Breast epithelium (tissue), 4 donors: ENCODE data around the gene SLC37A1. TPM values are rescaled to one million over a fixed set of nuclear protein-coding genes. Genes with fewer than 3 reads are reported as not detected.

Experiments
- DNase-seq, 2 donors: peaks; one replicate each; pipeline ENCODE4 v3.0.0-alpha.2; 2019; ENCODE audit warnings: low spot score in 2 of 2
- H3K27ac ChIP-seq, 2 donors: fragments of 200-600 bp; sonication (generic) in 1 of 2; one replicate each; pipeline ENCODE4 v1.5.1; 2016 to 2019; ENCODE audit warnings: mild to moderate bottlenecking in 1 of 2
- H3K27me3 ChIP-seq, 2 donors: fragments of 200-600 bp; sonication (generic) in 1 of 2; one replicate each; pipeline versions ENCODE4 v1.5.1 to v1.6.0; 2017 to 2019; ENCODE audit warnings: control low read depth in 1 of 2, mild to moderate bottlenecking in 1 of 2
- H3K36me3 ChIP-seq: fragments of 200-600 bp; one replicate; pipeline ENCODE4 v1.5.1; 2019
- H3K4me1 ChIP-seq, 2 donors: fragments of 200-600 bp; sonication (generic); one replicate each; pipeline ENCODE4 v1.5.1; 2016 to 2019; ENCODE audit warnings: control low read depth in 1 of 2
- H3K4me3 ChIP-seq, 3 donors: fragments of 200-600 bp; sonication (generic); 1 replicate in 2 of 3; 2 replicates in 1 of 3; pipeline ENCODE4 v1.5.1; 2016 to 2019; ENCODE audit warnings: mild to moderate bottlenecking in 3 of 3, moderate library complexity in 2 of 3
- H3K9me3 ChIP-seq, 2 donors: fragments of 200-600 bp; sonication (generic) in 1 of 2; one replicate each; pipeline ENCODE4 v1.5.1; 2016 to 2019; ENCODE audit warnings: control low read depth in 1 of 2
- CTCF ChIP-seq, 3 donors: fragments of 450-650 bp; IDR thresholded peaks; one replicate each; pipeline ENCODE4 v1.5.1; 2016 to 2017; ENCODE audit warnings: antibody characterized with exemption in 3 of 3, mild to moderate bottlenecking in 3 of 3, moderate library complexity in 3 of 3
- POLR2A ChIP-seq: fragments of 450-650 bp; IDR thresholded peaks from one replicate; pipeline ENCODE4 v1.6.1; 2016; ENCODE audit warnings: antibody characterized with exemption, mild to moderate bottlenecking, moderate library complexity
- POLR2AphosphoS5 ChIP-seq, 3 donors: sonication (generic); formaldehyde crosslinking; IDR thresholded peaks; one replicate each; pipeline ENCODE4 v1.6.1; 2017; ENCODE audit warnings: antibody characterized with exemption in 3 of 3
- intact Hi-C: fragments of 100-400 bp; cut with DNase I; formaldehyde crosslinking; loops from one replicate; pipeline ENCODE4 v1.15.1; 2023; ENCODE audit warnings: low total_unique reads
- total RNA-seq, 3 donors: library from RNA; depleted of rRNA; stranded (reverse); fragments of >200 nt; gene quantifications; one replicate each; pipeline ENCODE4 v1.1.0, GENCODE V29; 2016

SLC37A1 gene
- total RNA-seq, 3 donors from 2014 or later, result 7.5 to 18.4 (median 18.4) TPM

- Histone ChIP-seq H3K27ac (no peak overlapping the region), H3K27me3 (no peaks in the 10 kb centered on the region), H3K9me3 (no peaks in the 10 kb centered on the region), H3K4me3 (no peak overlapping the region), H3K4me1 (no peaks in the 10 kb centered on the region), H3K36me3 (no peaks in the 10 kb centered on the region)
- DNase-seq, result peak in 1 of 2 donors; percentile 12
- intact Hi-C loops, result loop anchor here (10.0 kb wide), 1 partner anchor 227 kb away; no protein-coding TSS in a partner anchor
- TF ChIP-seq POLR2A (no peak), POLR2AphosphoS5 (IDR thresholded peaks at IDR 0.05) (no peak), CTCF (IDR thresholded peaks at IDR 0.05) (no peak)
Measured at GRCh38 chr21:42597487-42598158, 84.0 kb downstream of the SLC37A1 start.

- H3K27me3 ChIP-seq, result no peaks in the 10 kb centered on the region
- intact Hi-C loops, result loop anchor here (10.0 kb wide), 1 partner anchor 227 kb away; no protein-coding TSS in a partner anchor
- H3K9me3 ChIP-seq, result no peaks in the 10 kb centered on the region
- no peak overlapping the region for H3K27ac ChIP-seq
- H3K4me3 ChIP-seq, result no peak overlapping the region
- no peaks in the 10 kb centered on the region for H3K4me1 ChIP-seq
- no peak for TF ChIP-seq CTCF (IDR thresholded peaks at IDR 0.05)
- no peak for TF ChIP-seq POLR2AphosphoS5 (IDR thresholded peaks at IDR 0.05)
- TF ChIP-seq POLR2A, result no peak
- H3K36me3 ChIP-seq, result no peaks in the 10 kb centered on the region
- peak in 1 of 2 donors; percentile 38 for DNase-seq
Measured at GRCh38 chr21:42598159-42598735, 84.6 kb downstream of the SLC37A1 start.

GRCh38 chr21:42599486-42599885 is 85.8 kb downstream of the SLC37A1 start:
- intact Hi-C loops, result loop anchor here (10.0 kb wide), 1 partner anchor 225 kb away; no protein-coding TSS in a partner anchor
- H3K36me3 ChIP-seq, result no peaks in the 10 kb centered on the region
- no peak for TF ChIP-seq POLR2AphosphoS5 (IDR thresholded peaks at IDR 0.05)
- TF ChIP-seq POLR2A, result no peak
- TF ChIP-seq CTCF (IDR thresholded peaks at IDR 0.05), result no peak

GRCh38 chr21:42599962-42600361 is 86.3 kb downstream of the SLC37A1 start:
- no peak for DNase-seq

More at GRCh38 chr21:42599486-42599885, 85.8 kb downstream of the SLC37A1 start:
- Histone ChIP-seq H3K4me3 (no peak overlapping the region), H3K4me1 (no peaks in the 10 kb centered on the region), H3K27ac (no peak overlapping the region), H3K9me3 (no peaks in the 10 kb centered on the region), H3K27me3 (no peaks in the 10 kb centered on the region)
- peak in 1 of 2 donors; percentile 36 for DNase-seq

More at GRCh38 chr21:42599962-42600361, 86.3 kb downstream of the SLC37A1 start:
- H3K36me3 ChIP-seq, result no peaks in the 10 kb centered on the region
- TF ChIP-seq POLR2A (no peak), POLR2AphosphoS5 (IDR thresholded peaks at IDR 0.05) (no peak), CTCF (IDR thresholded peaks at IDR 0.05) (no peak)
- no peak overlapping the region for H3K4me3 ChIP-seq
- H3K9me3 ChIP-seq, result no peaks in the 10 kb centered on the region
- intact Hi-C loops, result loop anchor here (10.0 kb wide), 1 partner anchor 225 kb away; no protein-coding TSS in a partner anchor
- no peak overlapping the region for H3K27ac ChIP-seq
- H3K27me3 ChIP-seq, result no peaks in the 10 kb centered on the region
- H3K4me1 ChIP-seq, result no peaks in the 10 kb centered on the region
